ENCODE measurements around the gene ANKRD29. TPM values are rescaled to one million over a fixed set of nuclear protein-coding genes. Genes with fewer than 3 reads are reported as not detected.
"Not testable (repeated sequence)": the region's sequence is repeated elsewhere in the genome, so short reads cannot be mapped to it uniquely, and the experiment has no call there.

ANKRD29 gene
- total RNA-seq, 1 donor from 2014 or later: 1.2 TPM

GRCh38 chr18:23619388-23619881, 43.3 kb downstream of the ANKRD29 start:
- H3K4me3 ChIP-seq (ENCODE audit: low read depth, low read length): peak overlapping the region; percentile 57
- DNase-seq (ENCODE audit: low read depth): no peak

GRCh38 chr18:23618862-23619387, 43.8 kb downstream of the ANKRD29 start:
- no peak for DNase-seq (ENCODE audit: low read depth)
- peak; percentile 29 for TF ChIP-seq CTCF (conservative IDR thresholded peaks at IDR 0.05; ENCODE audit: low read depth, low read length)
- peak overlapping the region; percentile 57 for H3K4me3 ChIP-seq (ENCODE audit: low read depth, low read length)

More at GRCh38 chr18:23619388-23619881, 43.3 kb downstream of the ANKRD29 start:
- no peak for TF ChIP-seq CTCF (conservative IDR thresholded peaks at IDR 0.05; ENCODE audit: low read depth, low read length)

GRCh38 chr18:23617412-23618014, 45.2 kb downstream of the ANKRD29 start:
- peak; percentile 88 for DNase-seq (ENCODE audit: low read depth)
- TF ChIP-seq CTCF (conservative IDR thresholded peaks at IDR 0.05; ENCODE audit: low read depth, low read length): no peak

GRCh38 chr18:23616258-23616657, 46.5 kb downstream of the ANKRD29 start:
- DNase-seq (ENCODE audit: low read depth): no peak
- no peak overlapping the region for H3K4me3 ChIP-seq (ENCODE audit: low read depth, low read length)
- TF ChIP-seq CTCF (conservative IDR thresholded peaks at IDR 0.05; ENCODE audit: low read depth, low read length): no peak

More at GRCh38 chr18:23617412-23618014, 45.2 kb downstream of the ANKRD29 start:
- H3K4me3 ChIP-seq (ENCODE audit: low read depth, low read length): no peak overlapping the region

- TF ChIP-seq CTCF (conservative IDR thresholded peaks at IDR 0.05; ENCODE audit: low read depth, low read length): no peak
- H3K4me3 ChIP-seq (ENCODE audit: low read depth, low read length): no peak overlapping the region
- no peak for DNase-seq (ENCODE audit: low read depth)
Measured at GRCh38 chr18:23614891-23615290, 47.8 kb downstream of the ANKRD29 start.

GRCh38 chr18:23614413-23614812, 48.3 kb downstream of the ANKRD29 start:
- DNase-seq (ENCODE audit: low read depth): no peak
- H3K4me3 ChIP-seq (ENCODE audit: low read depth, low read length): no peak overlapping the region
- TF ChIP-seq CTCF (conservative IDR thresholded peaks at IDR 0.05; ENCODE audit: low read depth, low read length): no peak

- not testable (repeated sequence) for H3K4me3 ChIP-seq (ENCODE audit: low read depth, low read length); DNase-seq (ENCODE audit: low read depth)
Measured at GRCh38 chr18:23613091-23613475, 49.6 kb downstream of the ANKRD29 start.

Data from epithelial cell of proximal tubule (primary cell).